ENCODE results near the gene DICER1.
"Not testable (repeated sequence)": the region's sequence is repeated elsewhere in the genome, so short reads cannot be mapped to it uniquely, and the experiment has no call there.

Gene DICER1

DNA sequence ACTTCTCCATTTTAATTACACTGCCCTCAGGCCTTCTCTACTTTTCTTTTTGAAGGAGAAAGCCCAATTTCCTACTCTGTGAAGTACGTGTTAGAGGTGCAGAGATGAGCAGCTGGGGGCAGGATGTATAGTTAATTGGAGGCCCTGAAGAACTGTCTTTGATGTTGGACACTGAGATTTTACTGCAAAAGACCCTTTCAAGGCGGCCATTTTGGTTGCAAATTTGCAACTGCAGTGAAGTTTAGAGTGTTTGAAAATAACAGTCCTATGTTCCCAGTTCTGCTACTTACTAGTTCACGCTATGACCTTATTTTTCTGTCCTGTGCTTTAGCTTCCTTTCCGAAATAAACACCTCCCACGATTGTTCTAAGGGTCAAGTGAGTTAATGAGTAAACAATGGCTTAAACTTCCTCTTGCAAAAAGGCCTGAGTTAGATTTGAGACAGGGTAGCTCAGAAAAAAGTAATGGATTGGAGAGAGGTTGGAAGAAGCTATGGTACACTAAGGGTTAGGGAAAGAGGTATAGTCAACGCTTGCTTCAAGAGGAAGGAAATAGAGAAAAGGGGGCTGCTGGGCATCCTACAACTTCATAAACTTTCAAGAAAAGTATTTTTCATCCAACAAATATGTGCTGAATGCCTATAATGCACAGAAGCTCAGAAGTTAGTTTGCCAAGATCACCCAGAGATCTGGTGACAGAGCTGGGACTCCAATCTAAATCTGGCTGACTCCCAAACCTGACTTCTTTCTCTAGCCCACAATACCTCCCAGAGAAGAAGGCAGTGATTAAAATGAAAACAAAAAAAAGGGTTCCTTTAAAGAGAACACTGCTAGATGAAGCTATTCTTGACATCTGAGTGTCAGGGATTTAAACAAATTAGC is 26.4 kb upstream of the DICER1 start:
- DNase-seq = no peak

DNA sequence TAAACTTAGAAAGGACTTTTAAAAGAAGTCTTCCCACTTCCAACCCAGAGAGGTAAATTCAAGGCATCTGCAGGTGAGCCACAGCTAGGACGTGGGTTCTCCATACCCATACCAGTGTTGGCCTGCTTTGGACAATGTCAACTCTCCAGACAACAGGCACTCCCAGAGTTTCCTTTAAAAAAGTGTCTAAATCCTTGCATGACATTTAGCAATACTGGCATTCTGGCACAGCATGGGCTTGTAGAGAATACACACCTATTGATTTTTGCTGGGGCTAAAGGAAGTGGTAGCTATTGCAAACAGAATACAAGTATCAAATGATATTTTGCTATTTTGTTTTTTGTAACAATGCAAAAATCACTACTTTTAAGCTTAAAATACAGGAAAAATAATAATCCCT is 25.8 kb upstream of the DICER1 start:
- no peak for DNase-seq

DNA sequence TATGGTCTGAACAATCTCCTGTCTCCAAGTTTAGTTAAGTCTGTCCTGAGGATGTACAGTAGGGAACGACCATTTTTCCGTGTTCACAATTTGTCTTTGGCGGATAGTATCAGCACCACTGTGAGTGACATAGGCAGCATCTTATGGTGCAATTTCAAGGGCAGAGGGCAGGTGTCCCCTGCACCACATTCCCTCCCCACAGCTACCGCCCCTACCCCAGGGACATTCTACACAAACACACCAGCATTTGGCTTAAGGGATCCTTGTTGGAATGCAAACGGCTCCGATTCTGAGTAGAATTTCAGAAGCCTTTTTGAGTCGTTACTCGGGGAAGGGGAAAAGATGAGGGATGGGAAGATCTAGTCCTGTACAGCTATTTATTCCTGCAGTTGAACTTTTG is 25.1 kb upstream of the DICER1 start:
- DNase-seq = no peak

DNA sequence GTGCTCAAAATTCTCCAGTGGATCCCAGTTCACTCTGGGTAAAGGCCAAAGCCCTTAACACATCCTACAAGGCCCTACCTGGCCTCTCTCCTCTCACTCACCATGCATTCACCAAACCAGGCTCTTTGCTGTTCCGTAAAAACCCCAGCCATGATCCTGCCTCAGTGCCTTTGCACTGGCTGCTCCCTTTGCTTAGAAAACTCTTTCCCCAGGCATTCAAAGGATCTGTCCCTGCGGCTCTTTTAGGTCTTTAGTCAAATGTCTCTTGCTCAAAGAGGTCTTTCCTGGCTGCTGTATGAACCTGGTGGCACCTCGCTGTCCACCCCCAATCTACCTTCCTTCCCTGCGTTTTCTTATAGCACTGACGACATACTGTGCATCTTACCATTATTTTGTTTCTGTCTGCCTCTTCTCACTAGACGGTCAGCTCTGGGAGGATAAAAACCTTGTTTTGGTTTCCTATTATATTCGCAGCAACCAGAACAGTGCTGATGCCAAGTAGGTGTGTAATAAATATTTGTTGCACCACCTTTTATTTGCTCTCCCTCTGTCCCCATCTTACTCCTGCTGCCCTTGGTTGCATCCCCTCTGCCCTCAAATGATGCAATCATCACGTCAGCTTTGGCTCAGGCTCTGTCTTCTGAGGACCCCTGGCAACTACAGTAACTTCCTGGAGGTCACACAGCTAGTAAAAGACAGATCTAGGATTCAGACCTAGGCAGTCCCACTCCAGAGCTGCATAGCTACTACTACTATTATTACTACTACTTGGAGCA is 23.8 kb upstream of the DICER1 start:
- no peak for DNase-seq

DNA sequence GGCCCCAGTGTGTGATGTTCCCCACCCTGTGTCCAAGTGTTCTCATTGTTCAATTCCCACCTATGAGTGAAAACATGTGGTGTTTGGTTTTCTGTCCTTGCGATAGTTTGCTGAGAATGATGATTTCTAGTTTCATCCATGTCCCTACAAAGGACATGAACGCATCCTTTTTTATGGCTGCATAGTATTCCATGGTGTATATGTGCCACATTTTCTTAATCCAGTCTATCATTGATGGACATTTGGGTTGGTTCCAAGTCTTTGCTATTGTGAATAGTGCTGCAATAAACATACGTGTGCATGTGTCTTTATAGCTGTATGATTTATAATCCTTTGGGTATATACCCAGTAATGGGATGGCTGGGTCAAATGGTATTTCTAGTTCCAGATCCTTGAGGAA is 18.3 kb upstream of the DICER1 start:
- DNase-seq = not testable (repeated sequence)

GRCh38 chr14:95174184-95174792 is 17.0 kb upstream of the DICER1 start:
- no peak for DNase-seq

- DNase-seq = no peak
Observed at GRCh38 chr14:95173518-95173917, 16.2 kb upstream of the DICER1 start.

GRCh38 chr14:95167177-95167576 is 9.8 kb upstream of the DICER1 start:
- DNase-seq = no peak

DNA sequence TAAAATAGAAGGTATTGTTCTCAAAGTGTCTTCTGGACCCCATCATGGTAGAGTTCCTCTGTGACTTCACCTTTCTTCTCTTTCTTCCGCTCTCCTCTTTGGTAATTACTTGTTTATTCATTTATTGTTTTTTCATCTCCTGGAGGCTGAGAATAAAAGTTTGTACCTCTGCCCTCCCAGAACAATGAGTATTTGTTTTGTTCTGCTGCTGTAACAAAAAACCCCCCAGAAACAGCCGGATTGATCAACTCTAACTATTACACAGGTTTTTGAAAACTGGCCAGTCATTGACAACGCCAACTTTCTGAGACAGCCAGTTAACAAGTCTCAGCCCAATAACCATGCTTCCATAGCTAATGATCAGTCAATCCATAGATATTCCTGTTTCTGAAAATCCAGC is 8.2 kb upstream of the DICER1 start:
- DNase-seq = no peak

- DNase-seq = no peak
Observed at GRCh38 chr14:95164506-95164905, 7.2 kb upstream of the DICER1 start.

DNA sequence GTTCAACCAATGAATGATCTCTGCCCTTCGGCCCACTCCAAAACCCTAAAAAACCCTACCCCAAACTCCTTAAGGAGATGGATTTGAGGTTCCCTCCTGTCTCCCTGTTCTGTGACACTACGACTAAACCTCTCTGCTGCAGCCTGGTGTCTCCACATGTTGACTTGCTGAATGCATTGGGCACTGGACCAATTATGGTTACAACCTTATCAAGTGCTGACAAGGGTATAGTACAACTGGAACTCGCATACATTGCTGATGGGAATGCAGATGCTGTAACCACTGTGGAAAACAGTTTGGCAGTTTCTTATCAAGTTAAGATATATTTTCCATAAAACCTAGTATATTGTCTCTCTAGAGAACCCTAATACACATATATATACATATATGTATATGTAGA is 6.3 kb upstream of the DICER1 start:
- no peak for DNase-seq

- DNase-seq = no peak
Observed at GRCh38 chr14:95163132-95163531, 5.8 kb upstream of the DICER1 start.

DNA sequence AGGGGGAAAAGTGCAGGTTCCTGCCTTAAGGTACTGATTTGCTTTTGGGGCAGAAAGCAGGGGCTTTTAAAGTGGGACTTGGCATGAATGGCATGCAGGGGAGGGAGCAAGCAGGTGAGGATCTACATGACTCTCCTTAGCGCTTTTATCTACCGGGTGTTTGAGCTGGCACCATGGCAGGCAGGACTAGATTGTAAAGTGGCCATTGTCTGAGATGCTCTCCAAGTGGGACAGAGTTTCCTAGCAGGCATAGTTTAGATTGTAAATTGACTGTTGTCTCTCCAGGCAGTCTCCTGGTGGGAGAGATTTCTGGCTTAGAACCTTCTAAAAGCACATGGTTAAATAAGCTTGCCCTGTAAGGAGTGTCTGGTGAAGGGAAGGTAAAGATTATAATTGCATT is 5.3 kb upstream of the DICER1 start:
- DNase-seq = no peak

DNA sequence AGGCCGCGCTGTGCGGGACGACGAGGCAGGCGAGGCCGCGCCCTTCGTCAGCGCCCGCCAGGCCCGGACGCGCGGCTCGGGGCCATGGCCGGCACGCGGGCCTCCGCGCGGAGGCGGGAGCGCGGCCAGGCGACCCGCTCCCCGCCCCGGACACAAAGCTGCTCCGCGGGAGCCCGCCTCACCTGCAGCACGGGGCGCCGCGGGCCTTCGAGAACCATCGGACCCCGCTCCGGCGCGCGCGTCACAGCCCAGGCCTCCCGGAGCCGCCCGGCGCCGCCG is 342 bp downstream of the DICER1 start:
- DNase-seq = no peak

DNA sequence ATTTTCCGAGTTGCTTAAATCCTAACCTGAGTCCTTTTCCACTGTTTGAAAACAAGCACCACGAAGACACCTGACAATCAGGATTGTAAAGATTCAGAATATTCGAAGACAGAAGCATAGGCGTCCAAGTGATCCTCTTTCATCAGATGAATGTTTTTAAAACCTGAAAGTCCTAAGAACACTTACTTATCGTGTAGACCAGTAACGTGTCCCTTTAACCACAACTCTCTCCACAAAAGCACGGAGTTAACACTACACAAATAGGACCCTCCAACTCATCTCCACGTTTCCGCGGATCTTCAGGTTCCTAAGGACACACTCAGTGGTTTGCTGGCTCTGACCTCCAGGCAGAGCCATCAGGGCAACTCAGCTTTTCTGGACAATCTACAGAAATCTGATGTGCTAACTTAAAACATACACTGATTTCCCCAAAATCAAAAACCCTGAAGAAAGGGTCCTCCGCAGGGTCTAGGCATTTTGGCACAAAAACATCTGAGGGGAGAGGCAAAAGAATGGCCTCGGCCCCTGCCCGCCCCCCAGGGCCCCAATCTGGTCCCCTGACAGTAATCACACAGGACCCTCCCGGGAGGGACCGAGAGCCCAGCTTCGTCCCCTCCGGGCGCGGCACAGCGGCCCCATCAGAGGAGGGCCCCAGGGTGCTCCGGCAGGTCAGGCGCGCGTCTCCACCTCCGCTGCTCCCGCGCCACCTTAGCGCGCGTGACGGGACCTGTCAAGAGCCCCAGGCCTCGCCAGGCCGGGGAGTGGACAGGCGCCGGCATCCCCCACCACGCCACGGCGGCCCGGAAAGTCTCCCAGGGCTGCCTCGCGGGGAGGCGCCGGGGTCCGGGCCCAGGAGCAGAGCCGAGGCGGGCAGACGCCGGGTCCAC is 925 bp downstream of the DICER1 start:
- no peak for DNase-seq

DNA sequence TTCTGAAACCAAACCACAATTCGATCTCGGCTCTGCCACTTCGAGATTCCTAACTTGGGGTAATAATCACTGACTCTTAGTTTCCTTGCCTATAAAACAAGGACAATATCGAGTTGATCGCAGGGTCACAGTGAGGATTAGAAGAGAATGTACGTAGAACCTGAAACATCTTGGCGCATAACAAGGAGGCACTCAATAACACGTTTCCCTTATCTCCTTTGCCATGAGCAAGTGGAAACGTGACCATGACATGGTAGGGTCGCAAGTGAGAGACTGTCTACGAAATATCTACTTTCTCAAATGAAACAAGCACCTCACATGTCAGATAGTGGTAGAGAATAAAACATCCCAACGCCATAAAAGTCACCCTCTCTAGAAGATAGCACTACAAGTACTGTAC is 2.3 kb downstream of the DICER1 start:
- DNase-seq = no peak

DNA sequence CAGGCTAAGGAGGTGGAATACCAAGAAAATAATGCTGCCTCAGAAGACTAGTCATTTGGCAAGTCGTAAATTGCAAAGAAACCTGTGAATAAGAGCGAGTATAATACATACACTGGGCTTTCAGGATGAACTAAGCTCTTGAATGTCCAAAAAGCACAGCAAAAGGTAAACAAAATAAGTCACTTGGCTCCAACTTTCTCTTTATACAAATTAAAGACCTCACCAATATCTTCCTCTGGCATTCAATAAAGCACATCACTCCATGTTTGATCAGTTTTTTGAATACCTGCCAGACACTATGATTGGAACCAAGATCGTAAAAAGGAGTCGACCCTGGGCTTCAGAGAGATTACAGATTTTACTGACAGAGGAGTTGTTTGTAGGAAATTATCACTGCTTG is 3.5 kb downstream of the DICER1 start:
- no peak for DNase-seq

- DNase-seq = no peak
Observed at GRCh38 chr14:95151561-95151960, 5.8 kb downstream of the DICER1 start.

DNA sequence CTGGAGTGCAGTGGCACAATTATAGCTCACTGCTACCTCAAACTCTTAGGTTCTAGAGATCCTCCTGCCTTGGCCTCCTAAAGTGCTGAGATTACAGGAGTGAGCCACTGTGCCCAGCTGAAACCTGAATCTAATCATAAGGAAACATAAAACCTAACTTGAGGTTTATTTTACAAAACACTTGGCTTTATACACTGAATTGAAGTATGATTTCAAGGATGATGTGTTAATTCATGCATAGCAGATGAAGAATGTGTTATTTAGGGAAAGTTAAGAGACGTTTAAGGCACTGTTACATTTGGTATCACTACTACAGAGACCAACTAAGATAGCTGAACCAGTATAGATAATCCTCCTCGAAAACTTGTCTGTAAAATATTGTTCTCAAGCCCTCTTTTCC is 6.4 kb downstream of the DICER1 start:
- DNase-seq = no peak

DNA sequence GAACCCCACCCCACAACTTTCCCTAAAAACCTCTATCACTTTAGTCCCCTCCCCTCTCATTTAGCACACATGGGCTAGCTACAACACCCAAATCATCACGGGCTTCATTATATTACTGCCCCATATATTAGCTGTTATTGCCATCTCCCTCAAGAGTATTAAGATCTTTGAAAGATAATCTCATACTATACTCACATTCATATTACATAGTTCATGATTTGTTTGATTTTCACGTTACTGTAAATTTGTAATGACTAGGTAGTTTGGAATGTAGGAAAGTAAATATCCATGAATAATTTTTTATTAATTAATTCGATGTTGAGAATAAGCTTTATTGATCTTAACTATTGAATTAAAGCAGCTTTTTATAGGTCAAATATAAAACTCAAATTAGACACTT is 7.9 kb downstream of the DICER1 start:
- DNase-seq = no peak

DNA sequence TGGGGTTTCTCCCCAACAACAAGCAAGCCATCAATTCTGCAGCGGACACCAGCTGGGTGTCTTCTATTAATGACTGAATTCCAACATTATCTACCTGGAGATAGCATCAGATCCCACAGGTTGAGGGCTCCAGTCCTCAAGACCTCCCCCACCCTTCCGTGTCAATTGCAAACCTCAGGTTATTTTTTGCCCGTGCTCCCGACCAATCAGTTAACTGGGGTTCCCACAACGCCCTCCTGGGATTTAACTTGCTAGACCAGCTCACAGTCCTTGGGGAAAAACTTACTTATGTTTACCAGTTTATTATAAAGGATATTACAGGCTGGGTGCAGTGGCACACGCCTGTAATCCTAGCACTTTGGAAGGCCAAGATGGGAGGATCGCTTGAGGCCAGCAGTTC is 9.7 kb downstream of the DICER1 start:
- DNase-seq = no peak

DNA sequence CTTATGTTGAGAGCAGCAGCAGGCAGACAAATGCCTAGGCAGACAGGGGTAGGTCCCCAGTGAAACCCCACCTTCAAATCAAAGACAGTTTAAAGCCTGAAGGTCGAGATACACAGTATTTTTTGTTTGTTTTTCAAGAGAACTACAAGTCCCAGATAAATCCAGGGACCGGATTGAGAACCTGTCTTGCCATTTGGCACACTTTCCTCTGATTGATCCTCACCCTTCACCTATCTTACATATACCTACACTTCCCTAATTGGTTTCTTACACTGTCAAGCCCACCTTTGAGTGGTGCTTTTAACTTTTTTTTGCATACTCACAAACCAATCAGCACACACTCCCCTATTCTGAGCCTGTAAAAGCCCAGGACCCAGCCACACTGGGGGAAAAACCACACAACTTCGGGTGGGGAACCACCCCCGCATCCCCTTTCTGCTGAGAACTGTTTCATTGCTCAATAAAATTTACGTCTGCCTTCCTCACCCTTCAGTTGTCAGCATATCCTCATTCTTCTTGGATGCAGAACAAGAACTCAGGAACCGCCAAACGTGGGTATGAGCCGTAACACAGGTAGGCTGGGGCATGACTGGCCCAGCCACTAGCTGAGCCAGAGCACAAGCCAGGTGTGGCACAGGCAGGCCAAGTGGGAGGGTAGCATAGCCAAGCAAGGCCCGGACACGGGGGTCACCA is 11.1 kb downstream of the DICER1 start:
- DNase-seq = no peak

- DNase-seq = no peak
Observed at GRCh38 chr14:95144849-95145248, 12.5 kb downstream of the DICER1 start.
